Keratinocyte (primary cell): ENCODE results near the gene FCSK. TPM values are rescaled to one million over a fixed set of nuclear protein-coding genes. Genes with fewer than 3 reads are reported as not detected.

Experiments used
- DNase-seq: peaks from one replicate; pipeline ENCODE4 v3.0.0-alpha.2; 2011; ENCODE audit warnings: low read depth, missing footprints, low spot score
- FAIRE-seq: peaks from 2 replicates; lab custom pipeline; 2011; peaks lifted over from hg19 to GRCh38; lab: Jason Lieb, UNC
- H2AFZ ChIP-seq: 2 replicates; pipeline ENCODE4 v1.6.0; 2012; ENCODE audit warnings: low read length, control low read depth, inconsistent platforms; ENCODE audit not compliant: control insufficient read depth
- H3K27ac ChIP-seq: 2 replicates; pipeline ENCODE4 v1.5.1; 2011; ENCODE audit warnings: low read length; ENCODE audit not compliant: control insufficient read depth, insufficient read depth
- H3K27me3 ChIP-seq: 3 replicates; pipeline ENCODE4 v1.6.0; 2011; ENCODE audit warnings: low read length; ENCODE audit not compliant: control insufficient read depth, insufficient read depth; ENCODE audit errors: extremely low read depth
- H3K36me3 ChIP-seq, 2 experiments: 2 replicates in 1 of 2; 3 replicates in 1 of 2; pipeline ENCODE4 v1.5.1; 2011; ENCODE audit warnings: low read length in 2 of 2, mild to moderate bottlenecking in 1 of 2; ENCODE audit not compliant: control insufficient read depth in 2 of 2, insufficient read depth in 2 of 2; ENCODE audit errors: extremely low read depth in 1 of 2
- H3K4me1 ChIP-seq: 3 replicates; pipeline ENCODE4 v1.5.1; 2011; ENCODE audit warnings: low read length; ENCODE audit not compliant: control insufficient read depth, insufficient read depth; ENCODE audit errors: extremely low read depth
- H3K4me2 ChIP-seq: 3 replicates; pipeline ENCODE4 v1.6.0; 2011; ENCODE audit warnings: low read depth, low read length; ENCODE audit not compliant: control insufficient read depth, insufficient read depth; ENCODE audit errors: extremely low read depth
- H3K4me3 ChIP-seq, 3 experiments: fragments of 200-600 bp in 1 of 3; sonication (generic) in 1 of 3; 2 replicates in 2 of 3; 3 replicates in 1 of 3; pipeline ENCODE4 v1.5.1; 2011 to 2016; ENCODE audit warnings: low read length in 3 of 3, mild to moderate bottlenecking in 3 of 3, control low read depth in 2 of 3, inconsistent platforms in 1 of 3, low read depth in 1 of 3, mixed read lengths in 1 of 3, mixed run types in 1 of 3, moderate library complexity in 1 of 3; ENCODE audit not compliant: control insufficient read depth in 2 of 3, insufficient read depth in 2 of 3; ENCODE audit errors: extremely low read depth in 1 of 3
- H3K79me2 ChIP-seq: 2 replicates; pipeline ENCODE4 v1.6.0; 2012; ENCODE audit warnings: low read length; ENCODE audit not compliant: control insufficient read depth, insufficient read depth
- H3K9ac ChIP-seq: 3 replicates; pipeline ENCODE4 v1.6.0; 2011; ENCODE audit warnings: low read length; ENCODE audit not compliant: control insufficient read depth, insufficient read depth; ENCODE audit errors: extremely low read depth
- H3K9me1 ChIP-seq: 3 replicates; pipeline ENCODE4 v1.6.0; 2011; ENCODE audit warnings: low read length; ENCODE audit not compliant: control insufficient read depth, insufficient read depth; ENCODE audit errors: extremely low read depth
- H3K9me3 ChIP-seq: 2 replicates; pipeline ENCODE4 v1.5.1; 2012; ENCODE audit warnings: low read depth, low read length; ENCODE audit not compliant: control insufficient read depth
- H4K20me1 ChIP-seq: 3 replicates; pipeline ENCODE4 v1.6.0; 2011; ENCODE audit warnings: low read length; ENCODE audit not compliant: control insufficient read depth, insufficient read depth; ENCODE audit errors: extremely low read depth
- CTCF ChIP-seq, 3 experiments: IDR thresholded peaks in 1 of 3; conservative IDR thresholded peaks in 1 of 3; optimal IDR thresholded peaks in 1 of 3; 2 replicates in 2 of 3; 3 replicates in 1 of 3; pipeline versions ENCODE3 to v1.5.1; 2011; ENCODE audit warnings: low read length in 3 of 3, mild to moderate bottlenecking in 3 of 3, moderate library complexity in 2 of 3, control low read depth in 1 of 3, inconsistent platforms in 1 of 3; ENCODE audit not compliant: insufficient read depth in 2 of 3; ENCODE audit errors: extremely low read depth in 1 of 3
- EZH2 ChIP-seq: IDR thresholded peaks from one replicate; pipeline ENCODE4 v1.6.1; 2012; ENCODE audit warnings: inconsistent platforms, mild to moderate bottlenecking, low read length, moderate library complexity
- dilution Hi-C: fragments of 300-500 bp; cut with MboI; formaldehyde crosslinking; loops from one replicate; pipeline ENCODE4 v1.7.0; 2020; ENCODE audit warnings: low sequenced_read_pairs; ENCODE audit not compliant: extremely low pct_ligation_motif_present
- polyA plus RNA-seq, 5 experiments: library from polyadenylated mRNA; depleted of rRNA in 3 of 5; stranded (reverse) in 3 of 5; stranded (forward) in 1 of 5; unstranded in 1 of 5; fragments of >200 nt; gene quantifications; 1 replicate in 1 of 5; 2 replicates in 3 of 5; 3 replicates in 1 of 5; pipeline versions ENCODE4 v1.2.1 to v1.2.3, GENCODE V29; 2011 to 2012; ENCODE audit warnings: missing spikeins in 2 of 5, low read depth in 1 of 5, low replicate concordance in 1 of 5

FCSK gene
- polyA plus RNA-seq, 1 donor (not counting 4 experiments of a cell fraction or from before 2014, with no cell fraction given) = 6.5 TPM

DNA sequence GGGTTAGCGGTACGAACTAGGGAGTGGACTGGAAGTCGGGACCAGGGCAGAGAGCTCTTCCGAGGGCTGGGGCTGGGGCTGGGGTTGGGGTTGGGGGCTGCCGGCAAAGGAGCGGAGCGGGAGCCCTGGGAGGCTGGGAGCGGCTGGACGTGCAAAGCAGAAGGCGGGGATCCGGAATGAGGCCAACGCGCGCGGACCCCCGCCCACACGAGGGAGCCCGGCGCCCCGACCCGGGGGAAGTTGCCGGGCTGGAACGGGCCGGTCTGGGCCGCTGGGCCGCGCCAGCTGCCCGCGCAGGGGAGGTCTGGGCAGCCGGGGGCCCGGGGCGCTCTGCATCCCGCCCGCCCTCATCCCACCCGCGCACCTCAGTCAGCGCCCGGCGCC, 15.8 kb upstream of the FCSK start:
- Histone ChIP-seq H3K4me2 (peak overlapping the region; percentile 99), H2AFZ (peak overlapping the region; percentile 60), H3K9me3 (no peaks in the 10 kb centered on the region), H3K4me1 (peaks cover 27% of the 10 kb centered on the region), H3K27me3 (no peaks in the 10 kb centered on the region), H3K9ac (peak overlapping the region; percentile 44), H3K79me2 (peaks cover 2% of the 10 kb centered on the region), H3K4me3 (peak overlapping the region; percentile 52 to 80 (median 66)), H3K9me1 (no peaks in the 10 kb centered on the region), H4K20me1 (no peaks in the 10 kb centered on the region), H3K36me3 (no peaks in the 10 kb centered on the region), H3K27ac (no peak overlapping the region)
- TF ChIP-seq EZH2 = no peak
- TF ChIP-seq CTCF (optimal IDR thresholded peaks at IDR 0.05 in 1 of 3, IDR thresholded peaks at IDR 0.05 in 1 of 3, conservative IDR thresholded peaks at IDR 0.05 in 1 of 3; ENCODE audit: extremely low read depth in 1 of 3, insufficient read depth in 2 of 3, low read length in 3 of 3) = no peak
- DNase-seq (no peak), FAIRE-seq (no peak)
- dilution Hi-C loops = no loop called here

DNA sequence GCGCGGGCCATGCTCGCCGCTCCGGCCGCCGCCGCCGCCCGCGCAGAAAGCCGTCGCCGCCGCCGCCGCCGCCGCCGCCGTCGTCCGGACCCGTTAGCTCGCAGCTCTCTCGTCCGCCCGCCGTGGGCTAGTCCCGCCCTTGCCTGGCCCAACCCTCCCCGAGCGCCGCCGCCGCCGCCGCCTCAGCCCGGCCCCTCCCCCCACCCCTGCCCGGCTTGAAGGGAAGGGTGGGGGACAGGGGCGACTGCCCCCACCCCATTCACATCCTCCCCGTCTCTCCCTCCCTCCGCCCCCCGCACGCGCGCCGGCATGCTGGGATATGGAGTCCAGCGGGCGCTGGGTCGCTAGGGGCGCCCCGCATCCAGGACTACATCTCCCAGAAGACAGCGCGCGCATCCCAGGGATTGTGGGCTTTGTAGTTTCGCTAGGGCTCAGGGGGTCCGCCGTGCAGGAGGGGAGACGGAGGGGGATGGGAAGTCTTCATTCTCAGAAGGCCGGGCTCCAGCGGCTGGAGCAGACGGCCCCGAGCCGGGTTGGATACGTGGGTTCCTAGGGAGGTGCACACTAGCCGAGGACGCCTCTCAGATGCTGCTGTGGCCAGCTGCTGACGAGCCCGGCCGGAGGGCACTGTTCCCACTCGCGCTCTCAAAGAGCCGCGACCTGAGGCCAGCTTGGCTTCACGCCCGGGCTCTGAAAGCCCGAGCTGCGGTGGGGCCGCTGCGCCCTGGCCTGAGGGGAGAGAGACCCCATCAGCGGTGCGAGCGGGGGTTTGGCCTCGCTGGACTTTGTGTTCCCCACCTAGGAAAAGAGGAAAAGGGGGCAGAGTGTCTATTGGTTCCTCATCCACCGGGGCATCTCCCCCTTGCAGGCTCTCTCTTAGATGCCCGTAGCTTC, 15.2 kb upstream of the FCSK start, which contains the start of gene ST3GAL2:
Gene ST3GAL2 (minus strand): TSS at position 132 of the 894 bp plus-strand sequence. CDS start 40,570 bp downstream, outside the sequence.
- peak within 1 kb of the TSS; percentile 14 for H3K27ac ChIP-seq
- FAIRE-seq = no peak
- no peaks in the 10 kb centered on the region for H3K27me3 ChIP-seq
- H3K9ac ChIP-seq = peak within 1 kb of the TSS; percentile 52
- peak within 1 kb of the TSS; percentile 99 for H3K4me2 ChIP-seq
- H3K4me3 ChIP-seq = peak within 1 kb of the TSS; percentile 52 to 80 (median 69)
- H4K20me1 ChIP-seq = no peaks in the 10 kb centered on the region
- H3K9me1 ChIP-seq = no peaks in the 10 kb centered on the region
- no peaks in the 10 kb centered on the region for H3K36me3 ChIP-seq
- dilution Hi-C loops = no loop called here
- TF ChIP-seq EZH2 = no peak
- TF ChIP-seq CTCF (optimal IDR thresholded peaks at IDR 0.05 in 1 of 3, IDR thresholded peaks at IDR 0.05 in 1 of 3, conservative IDR thresholded peaks at IDR 0.05 in 1 of 3; ENCODE audit: extremely low read depth in 1 of 3, insufficient read depth in 2 of 3, low read length in 3 of 3) = peak in 1 of 3 experiments; percentile 4
- DNase-seq = peak; percentile 41
- peak within 1 kb of the TSS; percentile 94 for H2AFZ ChIP-seq
- peaks cover 23% of the 10 kb centered on the region for H3K4me1 ChIP-seq
- H3K9me3 ChIP-seq = no peaks in the 10 kb centered on the region
- H3K79me2 ChIP-seq = peaks cover 2% of the 10 kb centered on the region
